ENCODE data around the gene CCDC82. TPM values are rescaled to one million over a fixed set of nuclear protein-coding genes. Genes with fewer than 3 reads are reported as not detected.

CCDC82 gene
- total RNA-seq, 1 experiment from 2014 or later, result 25.3 TPM

GRCh38 chr11:96318399-96318798 is 71.3 kb downstream of the CCDC82 start:
- in situ Hi-C loops (cut with HindIII; ENCODE audit: low pct_unique_long_range_greater_than_20kb, low sequenced_read_pairs) (no loop called here), intact Hi-C loops (cut with micrococcal nuclease; ENCODE audit: unreplicated experiment) (no loop called here)
- Histone ChIP-seq H3K4me3 (ENCODE audit: low read depth in 2 of 2, low read length in 2 of 2) (no peak overlapping the region), H3K9me3 (ENCODE audit: control insufficient read depth, insufficient read depth, low read depth, low read length) (no peaks in the 10 kb centered on the region), H3K27ac (ENCODE audit: low read length) (no peak overlapping the region), H3K27me3 (ENCODE audit: control insufficient read depth, insufficient read depth, low read length) (no peaks in the 10 kb centered on the region), H3K36me3 (ENCODE audit: control insufficient read depth, insufficient read depth, low read length) (no peaks in the 10 kb centered on the region), H3K4me1 (ENCODE audit: control insufficient read depth, insufficient read depth, low read length) (0 out of 2 replicates have a peak, but pooled peaks cover 3% of the 10 kb centered on the region)
- TF ChIP-seq POLR2AphosphoS5 (IDR thresholded peaks at IDR 0.05; ENCODE audit: low read depth, low read length) (no peak), CTCF (IDR thresholded peaks at IDR 0.05) (no peak), SIN3A (IDR thresholded peaks at IDR 0.05; ENCODE audit: borderline replicate concordance, insufficient read depth, low read depth, low read length) (no peak), REST (IDR thresholded peaks at IDR 0.05; ENCODE audit: insufficient read depth in 1 of 2, low read depth in 2 of 2, low read length in 1 of 2) (no peak), TCF7L2 (IDR thresholded peaks at IDR 0.05; ENCODE audit: low read depth, low read length) (no peak)
- ChIA-PET CTCF (no interaction called here), POLR2A (no interaction called here)
- ATAC-seq (no peak), DNase-seq (ENCODE audit: low read depth, low spot score) (no peak)
- no TSS peak for BruUV-seq (replicated peaks)

GRCh38 chr11:96317985-96318384 is 71.7 kb downstream of the CCDC82 start:
- no peak overlapping the region for H3K4me3 ChIP-seq (ENCODE audit: low read depth in 2 of 2, low read length in 2 of 2)
- intact Hi-C loops (cut with micrococcal nuclease; ENCODE audit: unreplicated experiment), result no loop called here
- no peak overlapping the region for H3K27ac ChIP-seq (ENCODE audit: low read length)
- no TSS peak for BruUV-seq (replicated peaks)
- H3K36me3 ChIP-seq (ENCODE audit: control insufficient read depth, insufficient read depth, low read length), result no peaks in the 10 kb centered on the region
- CTCF ChIA-PET, result no interaction called here
- no peaks in the 10 kb centered on the region for H3K9me3 ChIP-seq (ENCODE audit: control insufficient read depth, insufficient read depth, low read depth, low read length)
- 0 out of 2 replicates have a peak, but pooled peaks cover 3% of the 10 kb centered on the region for H3K4me1 ChIP-seq (ENCODE audit: control insufficient read depth, insufficient read depth, low read length)
- H3K27me3 ChIP-seq (ENCODE audit: control insufficient read depth, insufficient read depth, low read length), result no peaks in the 10 kb centered on the region
- ATAC-seq (no peak), DNase-seq (ENCODE audit: low read depth, low spot score) (no peak)
- TF ChIP-seq CTCF (IDR thresholded peaks at IDR 0.05), result no peak
- in situ Hi-C loops (cut with HindIII; ENCODE audit: low pct_unique_long_range_greater_than_20kb, low sequenced_read_pairs), result no loop called here
- POLR2A ChIA-PET, result no interaction called here

GRCh38 chr11:96317571-96317970 is 72.1 kb downstream of the CCDC82 start:
- CTCF ChIA-PET, result no interaction called here
- H3K4me3 ChIP-seq (ENCODE audit: low read depth in 2 of 2, low read length in 2 of 2), result no peak overlapping the region
- ATAC-seq, result no peak
- H3K36me3 ChIP-seq (ENCODE audit: control insufficient read depth, insufficient read depth, low read length), result no peaks in the 10 kb centered on the region
- in situ Hi-C loops (cut with HindIII; ENCODE audit: low pct_unique_long_range_greater_than_20kb, low sequenced_read_pairs), result no loop called here
- no peaks in the 10 kb centered on the region for H3K9me3 ChIP-seq (ENCODE audit: control insufficient read depth, insufficient read depth, low read depth, low read length)
- TF ChIP-seq CTCF (IDR thresholded peaks at IDR 0.05) (no peak), SIN3A (IDR thresholded peaks at IDR 0.05; ENCODE audit: borderline replicate concordance, insufficient read depth, low read depth, low read length) (no peak), TCF7L2 (IDR thresholded peaks at IDR 0.05; ENCODE audit: low read depth, low read length) (no peak), REST (IDR thresholded peaks at IDR 0.05; ENCODE audit: insufficient read depth in 1 of 2, low read depth in 2 of 2, low read length in 1 of 2) (no peak), POLR2AphosphoS5 (IDR thresholded peaks at IDR 0.05; ENCODE audit: low read depth, low read length) (no peak)
- intact Hi-C loops (cut with micrococcal nuclease; ENCODE audit: unreplicated experiment), result no loop called here
- no TSS peak for BruUV-seq (replicated peaks)
- H3K27ac ChIP-seq (ENCODE audit: low read length), result 0 out of 2 replicates have a peak overlapping the region, but pooled peaks have one; percentile 6
- POLR2A ChIA-PET, result no interaction called here
- no peaks in the 10 kb centered on the region for H3K27me3 ChIP-seq (ENCODE audit: control insufficient read depth, insufficient read depth, low read length)
- H3K4me1 ChIP-seq (ENCODE audit: control insufficient read depth, insufficient read depth, low read length), result 0 out of 2 replicates have a peak, but pooled peaks cover 3% of the 10 kb centered on the region
- DNase-seq (ENCODE audit: low read depth, low spot score), result no peak

Measured in Panc1 (cell line).